T-helper 17 cell (primary cell): ENCODE measurements around the gene OR52N1. TPM values are rescaled to one million over a fixed set of nuclear protein-coding genes. Genes with fewer than 3 reads are reported as not detected.

Experiments
- ATAC-seq: fragments of 150-1000 bp; cut with Tn5 transposase; 2 replicates; pipeline ENCODE4 v1.10.0; 2021; ENCODE audit warnings: mild to moderate bottlenecking, moderate library complexity
- DNase-seq, 3 donors: peaks; one replicate each; pipeline versions ENCODE4 v3.0.0 to v3.0.0-alpha.2; 2020 to 2021
- H3K9me3 ChIP-seq: one replicate; pipeline ENCODE4 v1.7.0; 2013; ENCODE audit warnings: low read length, mild to moderate bottlenecking; ENCODE audit not compliant: control insufficient read depth, poor library complexity, severe bottlenecking
- H3K27ac Mint-ChIP-seq: one replicate; pipeline ENCODE4 v1.8.0; 2022; ENCODE audit warnings: mild to moderate bottlenecking, moderate library complexity, mixed read lengths
- H3K27me3 Mint-ChIP-seq: one replicate; pipeline ENCODE4 v1.8.0; 2022; ENCODE audit warnings: mixed read lengths
- H3K36me3 Mint-ChIP-seq: one replicate; pipeline ENCODE4 v1.8.0; 2022; ENCODE audit warnings: low read depth, mixed read lengths
- H3K4me1 Mint-ChIP-seq: one replicate; pipeline ENCODE4 v1.8.0; 2022; ENCODE audit warnings: mild to moderate bottlenecking, mixed read lengths
- H3K4me3 Mint-ChIP-seq: one replicate; pipeline ENCODE4 v1.8.0; 2022; ENCODE audit warnings: mild to moderate bottlenecking, moderate library complexity, mixed read lengths
- total RNA-seq, 4 donors: library from RNA in 2 of 4; stranded (reverse) in 2 of 4; gene quantifications; one replicate each; pipeline ENCODE4 v1.2.3 and lab custom pipeline; 2022 to 2026

The OR52N1 gene
- total RNA-seq, 2 donors from 2014 or later = not detected

DNA sequence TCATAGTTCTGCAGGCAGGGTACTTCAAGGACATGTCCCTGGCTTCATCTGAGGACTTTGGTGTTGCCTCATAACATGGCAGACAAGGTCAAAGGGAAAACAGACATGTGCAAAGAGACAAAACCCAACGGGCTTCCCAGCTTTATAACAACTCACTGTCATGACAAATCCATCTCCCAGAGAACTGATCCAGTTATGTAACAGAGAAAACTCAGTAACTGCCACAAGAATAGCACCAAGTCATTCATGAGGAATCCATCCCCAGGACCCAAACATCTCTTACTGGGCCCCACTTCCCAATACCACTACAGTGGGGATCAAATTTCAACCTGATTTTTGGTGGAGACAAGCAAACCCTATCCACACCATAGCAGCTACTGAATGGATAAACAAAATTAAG is 24.0 kb downstream of the OR52N1 start:
- no peaks in the 10 kb centered on the region for H3K9me3 ChIP-seq
- no peaks in the 10 kb centered on the region for H3K36me3 Mint-ChIP-seq
- H3K4me3 Mint-ChIP-seq = no peak overlapping the region
- no peak for DNase-seq
- no peak overlapping the region for H3K27ac Mint-ChIP-seq
- H3K27me3 Mint-ChIP-seq = no peaks in the 10 kb centered on the region
- H3K4me1 Mint-ChIP-seq = no peaks in the 10 kb centered on the region
- no peak for ATAC-seq

GRCh38 chr11:5753943-5754342 is 37.1 kb downstream of the OR52N1 start, which contains the start of gene OR52N4:
Gene OR52N4, plus strand, starts transcription at chr11:5754243. Its CDS starts 498 bp downstream, at chr11:5754741.
- no peaks in the 10 kb centered on the region for H3K9me3 ChIP-seq
- Mint-ChIP-seq H3K27ac (no peak within 1 kb of the TSS), H3K27me3 (no peaks in the 10 kb centered on the region), H3K4me3 (no peak within 1 kb of the TSS), H3K36me3 (no peaks in the 10 kb centered on the region), H3K4me1 (no peaks in the 10 kb centered on the region)
- ATAC-seq (no peak), DNase-seq (no peak)

- no peaks in the 10 kb centered on the region for H3K9me3 ChIP-seq
- Mint-ChIP-seq H3K4me3 (no peak overlapping the region), H3K27ac (no peak overlapping the region), H3K36me3 (no peaks in the 10 kb centered on the region), H3K4me1 (no peaks in the 10 kb centered on the region), H3K27me3 (no peaks in the 10 kb centered on the region)
- ATAC-seq (no peak), DNase-seq (no peak)
These were observed 41.2 kb downstream of the OR52N1 start for GRCh38 chr11:5749836-5750235.

DNA sequence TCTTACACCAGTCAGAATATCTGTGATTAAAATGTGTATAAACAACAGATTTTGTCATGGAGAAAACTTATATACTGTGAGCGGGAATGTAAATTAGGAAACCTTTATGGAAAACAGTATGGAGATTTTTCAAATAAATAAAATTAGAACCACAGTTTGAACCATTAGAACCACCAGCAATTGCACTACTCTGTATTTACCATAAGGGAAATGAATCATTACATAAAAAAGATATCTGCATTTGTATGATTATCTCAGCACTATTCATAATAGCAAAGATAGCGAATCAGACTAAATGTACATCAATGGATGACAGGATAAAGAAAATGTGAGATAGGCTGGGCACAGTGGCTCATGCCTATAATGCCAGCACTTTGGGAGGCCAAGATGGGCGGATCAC is 44.5 kb downstream of the OR52N1 start:
- Mint-ChIP-seq H3K27me3 (no peaks in the 10 kb centered on the region), H3K36me3 (no peaks in the 10 kb centered on the region), H3K27ac (no peak overlapping the region), H3K4me3 (no peak overlapping the region), H3K4me1 (no peaks in the 10 kb centered on the region)
- no peaks in the 10 kb centered on the region for H3K9me3 ChIP-seq
- ATAC-seq (no peak), DNase-seq (no peak)

DNA sequence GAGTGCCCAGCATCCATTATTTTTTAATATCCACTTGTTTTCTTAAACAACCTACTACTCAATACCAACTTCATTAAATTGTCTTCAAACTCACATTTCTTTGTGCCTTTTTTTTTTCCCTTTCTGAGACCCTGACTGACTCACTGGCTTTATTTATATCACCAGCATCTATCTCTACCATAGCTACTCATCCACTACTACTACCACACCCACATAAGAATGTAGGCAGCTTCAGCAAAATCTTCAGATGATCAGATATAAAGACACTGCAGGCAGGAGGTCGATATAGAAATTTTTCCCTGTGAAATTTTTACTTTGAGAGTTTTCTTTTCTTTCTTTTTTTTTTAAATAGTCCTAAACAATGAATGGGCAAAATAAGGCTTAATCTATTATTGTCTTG is 52.6 kb downstream of the OR52N1 start:
- no peak for ATAC-seq
- H3K9me3 ChIP-seq = peaks cover 2% of the 10 kb centered on the region
- Mint-ChIP-seq H3K4me1 (no peaks in the 10 kb centered on the region), H3K27ac (no peak overlapping the region), H3K36me3 (peaks cover 2% of the 10 kb centered on the region), H3K27me3 (no peaks in the 10 kb centered on the region), H3K4me3 (no peak overlapping the region)
- no peak for DNase-seq

GRCh38 chr11:5737670-5738392 is 53.2 kb downstream of the OR52N1 start:
- Mint-ChIP-seq H3K27me3 (no peaks in the 10 kb centered on the region), H3K4me1 (no peaks in the 10 kb centered on the region), H3K36me3 (peaks cover 2% of the 10 kb centered on the region), H3K4me3 (no peak overlapping the region), H3K27ac (no peak overlapping the region)
- H3K9me3 ChIP-seq = peaks cover 2% of the 10 kb centered on the region
- ATAC-seq (no peak), DNase-seq (no peak)

DNA sequence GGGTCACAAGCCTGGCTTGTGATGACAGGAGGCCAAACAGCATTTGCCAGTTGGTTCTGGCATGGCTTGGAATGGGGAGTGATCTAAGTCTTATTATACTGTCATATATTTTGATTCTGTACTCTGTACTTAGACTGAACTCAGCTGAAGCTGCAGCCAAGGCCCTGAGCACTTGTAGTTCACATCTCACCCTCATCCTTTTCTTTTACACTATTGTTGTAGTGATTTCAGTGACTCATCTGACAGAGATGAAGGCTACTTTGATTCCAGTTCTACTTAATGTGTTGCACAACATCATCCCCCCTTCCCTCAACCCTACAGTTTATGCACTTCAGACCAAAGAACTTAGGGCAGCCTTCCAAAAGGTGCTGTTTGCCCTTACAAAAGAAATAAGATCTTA is 54.0 kb downstream of the OR52N1 start:
- DNase-seq = no peak
- Mint-ChIP-seq H3K4me3 (no peak overlapping the region), H3K27ac (no peak overlapping the region), H3K4me1 (no peaks in the 10 kb centered on the region), H3K27me3 (no peaks in the 10 kb centered on the region), H3K36me3 (peaks cover 2% of the 10 kb centered on the region)
- ATAC-seq = no peak
- peaks cover 2% of the 10 kb centered on the region for H3K9me3 ChIP-seq

Other genes starting within 250 kb of the OR52N1 start
- not detected for gene OR52H1, start 242.7 kb downstream of the OR52N1 start, total RNA-seq
- gene OR52B6, start 210.4 kb downstream of the OR52N1 start, total RNA-seq = not detected
- gene TRIM6, start 194.6 kb downstream of the OR52N1 start, total RNA-seq = not detected
- 1 to 10 TPM; 3.8 to 6.5 TPM for gene TRIM34, start 166.3 kb downstream of the OR52N1 start, total RNA-seq
- gene TRIM5, start 106.2 kb downstream of the OR52N1 start, total RNA-seq = 10 to 100 TPM in 1 of 2 donors, 1 to 10 TPM in 1; 9.9 to 10.4 TPM
- gene TRIM22, start 101.5 kb downstream of the OR52N1 start, total RNA-seq = 100 to 1,000 TPM; 273 to 293 TPM
- under 1 TPM in 1 of 2 donors, not detected in 1; 0.20 TPM for gene OR56B1, start 54.8 kb downstream of the OR52N1 start, total RNA-seq
- gene OR52N4, start 37.0 kb downstream of the OR52N1 start, total RNA-seq = 1 to 10 TPM; 1.3 to 1.4 TPM
- gene OR52N5, start 7.9 kb downstream of the OR52N1 start, total RNA-seq = not detected
- gene OR52N2, start 17.7 kb upstream of the OR52N1 start, total RNA-seq = not detected
- not detected for gene OR52E6, start 50.6 kb upstream of the OR52N1 start, total RNA-seq
- gene OR52E8, start 66.4 kb upstream of the OR52N1 start, total RNA-seq = not detected
- gene OR52E4, start 89.4 kb upstream of the OR52N1 start, total RNA-seq = not detected
- gene OR52E5, start 101.9 kb upstream of the OR52N1 start, total RNA-seq = not detected
- not detected for gene OR56A3, start 151.0 kb upstream of the OR52N1 start, total RNA-seq
- not detected for gene OR56A5, start 177.2 kb upstream of the OR52N1 start, total RNA-seq
- not detected for gene OR52L1, start 195.7 kb upstream of the OR52N1 start, total RNA-seq
- gene OR56A4, start 215.7 kb upstream of the OR52N1 start, total RNA-seq = under 1 TPM in 1 of 2 donors, not detected in 1; 0.10 TPM
- not detected for gene OR56A1, start 239.5 kb upstream of the OR52N1 start, total RNA-seq